ENCODE results near the gene SCML1. TPM values are rescaled to one million over a fixed set of nuclear protein-coding genes. Genes with fewer than 3 reads are reported as not detected.

Gene SCML1
- total and polyA plus RNA-seq, 9 of the 15 experiments (the other 6 are each of a cell fraction or from before 2014, with no cell fraction given) = 0.01 to 0.04 (median 0.04) TPM; not detected in 6

DNA sequence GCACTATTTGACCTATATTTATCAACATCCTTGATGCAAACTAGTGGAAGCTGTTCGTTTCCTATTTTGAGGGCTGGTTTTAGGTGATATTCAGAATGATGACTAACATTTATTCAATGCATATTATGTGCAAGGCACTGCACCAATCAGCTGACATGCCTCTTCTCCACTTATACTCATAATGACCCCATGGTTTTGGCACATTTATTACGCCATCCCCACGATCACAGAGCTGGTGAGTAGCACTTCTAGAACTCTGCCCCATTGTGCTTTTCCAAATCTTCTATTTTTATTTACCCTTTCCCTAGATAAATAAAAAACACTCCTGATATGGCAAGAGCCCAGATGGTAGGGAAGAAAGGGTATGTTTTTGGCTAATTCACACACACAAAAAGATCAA is 13.1 kb downstream of the SCML1 start:
- no peak overlapping the region for H3K9ac ChIP-seq (ENCODE audit: insufficient read depth in 1 of 2, low read depth in 2 of 2, low read length in 2 of 2)
- no peak overlapping the region for H3K27ac ChIP-seq (ENCODE audit: extremely low read depth, low read depth, low read length)
- no peaks in the 10 kb centered on the region for H3K79me2 ChIP-seq (ENCODE audit: control insufficient read depth, insufficient read depth, low read length)
- DNase-seq (ENCODE audit: extremely low read depth in 1 of 4, low spot score in 3 of 4) (no peak), FAIRE-seq (no peak), ATAC-seq (no peak)
- intact Hi-C loops (cut with micrococcal nuclease) (no loop called here), in situ Hi-C loops (cut with MboI) (no loop called here)
- H3K9me1 ChIP-seq (ENCODE audit: control insufficient read depth, insufficient read depth, low read length) = no peaks in the 10 kb centered on the region
- POLR2A ChIA-PET = no interaction called here
- H4K20me1 ChIP-seq (replicated peaks; ENCODE audit: control insufficient read depth, insufficient read depth, low read length) = no peaks in the 10 kb centered on the region
- no TSS peak for BruUV-seq (replicated peaks)
- TF ChIP-seq STAT5B (CRISPR knock-in tag; IDR thresholded peaks at IDR 0.05) = no peak
- TF ChIP-seq CBX8 (IDR thresholded peaks at IDR 0.05; ENCODE audit: borderline replicate concordance, extremely low read depth, low read depth, low read length, poor library complexity, severe bottlenecking) = no peak
- H3K36me3 ChIP-seq (ENCODE audit: control insufficient read depth, insufficient read depth, low read length) = no peaks in the 10 kb centered on the region
- no peak overlapping the region for H3K4me3 ChIP-seq
- WGBS (ENCODE audit: insufficient coverage, low coverage, missing lambda C conversion rate) = 4% methylated on average over 3 of the region's 3 CpGs
- CTCF ChIA-PET (ENCODE audit: low intra/inter-chr PET ratio) = no interaction called here
- H2AFZ ChIP-seq (ENCODE audit: low read depth, low read length) = no peak overlapping the region
- H3K9me3 ChIP-seq (replicated peaks; ENCODE audit: control insufficient read depth, insufficient read depth, low read depth, low read length) = no peaks in the 10 kb centered on the region
- H3K27me3 ChIP-seq (ENCODE audit: control insufficient read depth in 2 of 2, insufficient read depth in 2 of 2, low read length in 2 of 2) = no peaks in the 10 kb centered on the region
- H3K4me2 ChIP-seq (ENCODE audit: insufficient read depth, low read length) = no peak overlapping the region
- H3K4me1 ChIP-seq (replicated peaks in 1 of 2; ENCODE audit: control insufficient read depth in 2 of 2, insufficient read depth in 2 of 2, low read length in 2 of 2) = no peaks in the 10 kb centered on the region

DNA sequence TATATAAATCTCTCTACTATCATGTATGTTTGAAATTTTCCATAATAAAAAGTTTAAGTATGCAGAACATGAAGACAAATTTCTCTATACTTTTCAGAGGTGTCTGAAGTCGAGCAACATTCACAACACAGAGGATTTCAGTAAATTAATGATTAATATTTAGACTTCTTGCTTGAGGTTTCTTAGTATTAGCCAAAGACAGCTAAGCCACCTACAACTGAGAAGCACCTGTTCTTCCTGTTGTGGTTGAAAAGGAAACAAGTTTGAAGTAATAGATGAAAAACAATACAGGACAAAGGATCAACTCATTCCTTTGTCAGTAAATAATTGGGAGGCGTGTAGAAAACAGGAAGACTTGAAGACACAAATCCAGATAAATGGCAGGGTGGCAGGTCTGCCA is 21.1 kb downstream of the SCML1 start:
- intact Hi-C loops (cut with micrococcal nuclease) = no loop called here
- DNase-seq (ENCODE audit: extremely low read depth in 1 of 4, low spot score in 3 of 4) (no peak), FAIRE-seq (no peak), ATAC-seq (no peak)
- H3K4me2 ChIP-seq (ENCODE audit: insufficient read depth, low read length) = no peak overlapping the region
- no peaks in the 10 kb centered on the region for H4K20me1 ChIP-seq (replicated peaks; ENCODE audit: control insufficient read depth, insufficient read depth, low read length)
- no peaks in the 10 kb centered on the region for H3K9me3 ChIP-seq (replicated peaks; ENCODE audit: control insufficient read depth, insufficient read depth, low read depth, low read length)
- 0% methylated on average over 2 of the region's 2 CpGs for WGBS (ENCODE audit: insufficient coverage, low coverage, missing lambda C conversion rate)
- no peak overlapping the region for H3K4me3 ChIP-seq
- H3K36me3 ChIP-seq (ENCODE audit: control insufficient read depth, insufficient read depth, low read length) = no peaks in the 10 kb centered on the region
- no peaks in the 10 kb centered on the region for H3K4me1 ChIP-seq (replicated peaks in 1 of 2; ENCODE audit: control insufficient read depth in 2 of 2, insufficient read depth in 2 of 2, low read length in 2 of 2)
- no peaks in the 10 kb centered on the region for H3K9me1 ChIP-seq (ENCODE audit: control insufficient read depth, insufficient read depth, low read length)
- ChIA-PET POLR2A (no interaction called here), CTCF (ENCODE audit: low intra/inter-chr PET ratio) (no interaction called here)
- H3K79me2 ChIP-seq (ENCODE audit: control insufficient read depth, insufficient read depth, low read length) = no peaks in the 10 kb centered on the region
- in situ Hi-C loops (cut with MboI) = no loop called here
- H2AFZ ChIP-seq (ENCODE audit: low read depth, low read length) = no peak overlapping the region
- no peak overlapping the region for H3K9ac ChIP-seq (ENCODE audit: insufficient read depth in 1 of 2, low read depth in 2 of 2, low read length in 2 of 2)
- no peaks in the 10 kb centered on the region for H3K27me3 ChIP-seq (ENCODE audit: control insufficient read depth in 2 of 2, insufficient read depth in 2 of 2, low read length in 2 of 2)
- no peak overlapping the region for H3K27ac ChIP-seq (ENCODE audit: extremely low read depth, low read depth, low read length)
- no TSS peak for BruUV-seq (replicated peaks)
- TF ChIP-seq, protein P1, sequence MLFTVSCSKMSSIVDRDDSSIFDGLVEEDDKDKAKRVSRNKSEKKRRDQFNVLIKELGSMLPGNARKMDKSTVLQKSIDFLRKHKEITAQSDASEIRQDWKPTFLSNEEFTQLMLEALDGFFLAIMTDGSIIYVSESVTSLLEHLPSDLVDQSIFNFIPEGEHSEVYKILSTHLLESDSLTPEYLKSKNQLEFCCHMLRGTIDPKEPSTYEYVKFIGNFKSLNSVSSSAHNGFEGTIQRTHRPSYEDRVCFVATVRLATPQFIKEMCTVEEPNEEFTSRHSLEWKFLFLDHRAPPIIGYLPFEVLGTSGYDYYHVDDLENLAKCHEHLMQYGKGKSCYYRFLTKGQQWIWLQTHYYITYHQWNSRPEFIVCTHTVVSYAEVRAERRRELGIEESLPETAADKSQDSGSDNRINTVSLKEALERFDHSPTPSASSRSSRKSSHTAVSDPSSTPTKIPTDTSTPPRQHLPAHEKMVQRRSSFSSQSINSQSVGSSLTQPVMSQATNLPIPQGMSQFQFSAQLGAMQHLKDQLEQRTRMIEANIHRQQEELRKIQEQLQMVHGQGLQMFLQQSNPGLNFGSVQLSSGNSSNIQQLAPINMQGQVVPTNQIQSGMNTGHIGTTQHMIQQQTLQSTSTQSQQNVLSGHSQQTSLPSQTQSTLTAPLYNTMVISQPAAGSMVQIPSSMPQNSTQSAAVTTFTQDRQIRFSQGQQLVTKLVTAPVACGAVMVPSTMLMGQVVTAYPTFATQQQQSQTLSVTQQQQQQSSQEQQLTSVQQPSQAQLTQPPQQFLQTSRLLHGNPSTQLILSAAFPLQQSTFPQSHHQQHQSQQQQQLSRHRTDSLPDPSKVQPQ (CRISPR knock-in tag; IDR thresholded peaks at IDR 0.05; ENCODE audit: borderline replicate concordance) = no peak
- TF ChIP-seq RUNX1 (IDR thresholded peaks at IDR 0.05; ENCODE audit: low read depth) = no peak
- TF ChIP-seq CBFB (CRISPR knock-in tag; IDR thresholded peaks at IDR 0.05) = no peak
- TF ChIP-seq, protein P2, sequence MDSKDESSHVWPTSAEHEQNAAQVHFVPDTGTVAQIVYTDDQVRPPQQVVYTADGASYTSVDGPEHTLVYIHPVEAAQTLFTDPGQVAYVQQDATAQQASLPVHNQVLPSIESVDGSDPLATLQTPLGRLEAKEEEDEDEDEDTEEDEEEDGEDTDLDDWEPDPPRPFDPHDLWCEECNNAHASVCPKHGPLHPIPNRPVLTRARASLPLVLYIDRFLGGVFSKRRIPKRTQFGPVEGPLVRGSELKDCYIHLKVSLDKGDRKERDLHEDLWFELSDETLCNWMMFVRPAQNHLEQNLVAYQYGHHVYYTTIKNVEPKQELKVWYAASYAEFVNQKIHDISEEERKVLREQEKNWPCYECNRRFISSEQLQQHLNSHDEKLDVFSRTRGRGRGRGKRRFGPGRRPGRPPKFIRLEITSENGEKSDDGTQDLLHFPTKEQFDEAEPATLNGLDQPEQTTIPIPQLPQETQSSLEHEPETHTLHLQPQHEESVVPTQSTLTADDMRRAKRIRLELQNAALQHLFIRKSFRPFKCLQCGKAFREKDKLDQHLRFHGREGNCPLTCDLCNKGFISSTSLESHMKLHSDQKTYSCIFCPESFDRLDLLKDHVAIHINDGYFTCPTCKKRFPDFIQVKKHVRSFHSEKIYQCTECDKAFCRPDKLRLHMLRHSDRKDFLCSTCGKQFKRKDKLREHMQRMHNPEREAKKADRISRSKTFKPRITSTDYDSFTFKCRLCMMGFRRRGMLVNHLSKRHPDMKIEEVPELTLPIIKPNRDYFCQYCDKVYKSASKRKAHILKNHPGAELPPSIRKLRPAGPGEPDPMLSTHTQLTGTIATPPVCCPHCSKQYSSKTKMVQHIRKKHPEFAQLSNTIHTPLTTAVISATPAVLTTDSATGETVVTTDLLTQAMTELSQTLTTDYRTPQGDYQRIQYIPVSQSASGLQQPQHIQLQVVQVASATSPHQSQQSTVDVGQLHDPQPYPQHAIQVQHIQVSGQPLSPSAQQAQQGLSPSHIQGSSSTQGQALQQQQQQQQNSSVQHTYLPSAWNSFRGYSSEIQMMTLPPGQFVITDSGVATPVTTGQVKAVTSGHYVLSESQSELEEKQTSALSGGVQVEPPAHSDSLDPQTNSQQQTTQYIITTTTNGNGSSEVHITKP (IDR thresholded peaks at IDR 0.05; ENCODE audit: partially characterized antibody) = no peak
- TF ChIP-seq, protein P3, sequence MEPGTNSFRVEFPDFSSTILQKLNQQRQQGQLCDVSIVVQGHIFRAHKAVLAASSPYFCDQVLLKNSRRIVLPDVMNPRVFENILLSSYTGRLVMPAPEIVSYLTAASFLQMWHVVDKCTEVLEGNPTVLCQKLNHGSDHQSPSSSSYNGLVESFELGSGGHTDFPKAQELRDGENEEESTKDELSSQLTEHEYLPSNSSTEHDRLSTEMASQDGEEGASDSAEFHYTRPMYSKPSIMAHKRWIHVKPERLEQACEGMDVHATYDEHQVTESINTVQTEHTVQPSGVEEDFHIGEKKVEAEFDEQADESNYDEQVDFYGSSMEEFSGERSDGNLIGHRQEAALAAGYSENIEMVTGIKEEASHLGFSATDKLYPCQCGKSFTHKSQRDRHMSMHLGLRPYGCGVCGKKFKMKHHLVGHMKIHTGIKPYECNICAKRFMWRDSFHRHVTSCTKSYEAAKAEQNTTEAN (CRISPR knock-in tag; IDR thresholded peaks at IDR 0.05) = no peak
- no peak for TF ChIP-seq DIDO1 (tag; IDR thresholded peaks at IDR 0.05; ENCODE audit: low read depth)

All from K562 (cell line).